Endothelial cell of umbilical vein (primary cell): ENCODE results near the gene ABCC10.

ENCODE experiments used
- CTCF ChIP-seq, 2 donors: IDR thresholded peaks; 1 replicate in 1 of 2; 2 replicates in 1 of 2; pipeline ENCODE4 v1.5.1; 2011; ENCODE audit warnings: low read length in 2 of 2, mild to moderate bottlenecking in 2 of 2, moderate library complexity in 2 of 2, control low read depth in 1 of 2, inconsistent platforms in 1 of 2, low read depth in 1 of 2; ENCODE audit not compliant: insufficient read depth in 1 of 2; ENCODE audit errors: extremely low read depth in 1 of 2
- EZH2 ChIP-seq: IDR thresholded peaks from 2 replicates; pipeline ENCODE4 v1.6.1; 2012; ENCODE audit warnings: borderline replicate concordance, low read depth, mild to moderate bottlenecking, moderate library complexity, low read length, inconsistent platforms; ENCODE audit not compliant: severe bottlenecking
- FOS ChIP-seq: IDR thresholded peaks from 2 replicates; pipeline ENCODE4 v1.6.1; 2011; ENCODE audit warnings: mild to moderate bottlenecking, low read length, moderate library complexity, borderline replicate concordance; ENCODE audit not compliant: insufficient read depth
- JUN ChIP-seq: IDR thresholded peaks from 2 replicates; pipeline ENCODE4 v1.6.1; 2011; ENCODE audit warnings: borderline replicate concordance, low read depth; ENCODE audit not compliant: insufficient read length, insufficient read depth
- MAX ChIP-seq: IDR thresholded peaks from 2 replicates; pipeline ENCODE4 v1.6.1; 2011; ENCODE audit not compliant: insufficient read depth, insufficient read length
- MYC ChIP-seq: IDR thresholded peaks from one replicate; pipeline ENCODE4 v1.6.1; 2011; ENCODE audit warnings: mild to moderate bottlenecking, low read depth, low read length
- POLR2A ChIP-seq: IDR thresholded peaks from 2 replicates; pipeline ENCODE4 v1.6.1; 2012; ENCODE audit warnings: low read depth, mild to moderate bottlenecking, control low read depth, low read length
- POLR2AphosphoS5 ChIP-seq: IDR thresholded peaks from 2 replicates; pipeline ENCODE4 v1.6.1; 2012; ENCODE audit warnings: low read depth, mild to moderate bottlenecking, control low read depth, low read length, moderate library complexity; ENCODE audit not compliant: insufficient read depth

GRCh38 chr6:43450699-43451131 is 23.4 kb downstream of the ABCC10 start:
- TF ChIP-seq POLR2AphosphoS5, result no peak
- TF ChIP-seq CTCF (IDR thresholded peaks at IDR 0.05; ENCODE audit: extremely low read depth in 1 of 2, insufficient read depth in 1 of 2, low read depth in 1 of 2, low read length in 2 of 2), result no peak
- no peak for TF ChIP-seq POLR2A
- TF ChIP-seq FOS, result no peak
- no peak for TF ChIP-seq EZH2
- TF ChIP-seq MYC, result no peak
- no peak for TF ChIP-seq MAX
- TF ChIP-seq JUN, result no peak
